Measurements from ENCODE around the gene HS3ST3B1.

DNA sequence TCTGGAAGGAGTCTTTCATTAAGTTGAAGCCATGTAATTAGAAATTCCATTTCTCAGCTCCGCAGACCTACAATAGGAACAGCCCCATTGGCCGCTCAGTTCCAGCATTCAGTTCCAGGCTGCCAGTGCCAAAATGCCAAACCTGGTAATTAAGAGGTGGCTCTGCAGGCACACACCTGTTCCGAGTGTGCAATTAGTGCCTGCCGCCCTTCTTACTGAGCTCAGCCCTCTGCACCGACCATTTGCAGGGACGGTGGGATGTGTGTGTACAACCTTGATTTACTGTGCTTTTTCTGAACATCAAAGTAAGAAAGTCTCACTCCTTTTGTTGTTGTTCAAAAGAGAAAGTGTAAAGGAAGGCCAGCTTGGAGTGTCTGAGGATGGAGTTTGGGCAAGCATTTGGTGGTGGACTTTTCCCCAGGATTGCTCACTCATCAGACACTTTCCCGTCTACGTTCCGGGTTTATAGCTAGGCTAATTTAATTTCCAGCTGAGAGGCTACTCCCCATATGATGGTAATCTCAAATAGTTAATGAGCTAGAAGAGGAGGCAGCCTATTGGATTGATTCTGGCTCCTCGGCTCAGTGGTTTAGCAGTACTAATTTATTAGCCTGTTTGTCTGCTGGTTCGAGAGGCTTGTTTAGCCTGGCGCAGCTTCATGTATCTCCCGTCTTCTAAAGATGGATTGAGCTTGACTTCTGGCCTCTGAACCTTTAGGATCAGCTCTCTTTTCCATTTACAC, 20.0 kb downstream of the HS3ST3B1 start:
- TF ChIP-seq, protein P1, sequence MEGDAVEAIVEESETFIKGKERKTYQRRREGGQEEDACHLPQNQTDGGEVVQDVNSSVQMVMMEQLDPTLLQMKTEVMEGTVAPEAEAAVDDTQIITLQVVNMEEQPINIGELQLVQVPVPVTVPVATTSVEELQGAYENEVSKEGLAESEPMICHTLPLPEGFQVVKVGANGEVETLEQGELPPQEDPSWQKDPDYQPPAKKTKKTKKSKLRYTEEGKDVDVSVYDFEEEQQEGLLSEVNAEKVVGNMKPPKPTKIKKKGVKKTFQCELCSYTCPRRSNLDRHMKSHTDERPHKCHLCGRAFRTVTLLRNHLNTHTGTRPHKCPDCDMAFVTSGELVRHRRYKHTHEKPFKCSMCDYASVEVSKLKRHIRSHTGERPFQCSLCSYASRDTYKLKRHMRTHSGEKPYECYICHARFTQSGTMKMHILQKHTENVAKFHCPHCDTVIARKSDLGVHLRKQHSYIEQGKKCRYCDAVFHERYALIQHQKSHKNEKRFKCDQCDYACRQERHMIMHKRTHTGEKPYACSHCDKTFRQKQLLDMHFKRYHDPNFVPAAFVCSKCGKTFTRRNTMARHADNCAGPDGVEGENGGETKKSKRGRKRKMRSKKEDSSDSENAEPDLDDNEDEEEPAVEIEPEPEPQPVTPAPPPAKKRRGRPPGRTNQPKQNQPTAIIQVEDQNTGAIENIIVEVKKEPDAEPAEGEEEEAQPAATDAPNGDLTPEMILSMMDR (IDR thresholded peaks at IDR 0.05) = no peak
- TF ChIP-seq POLR2A (IDR thresholded peaks at IDR 0.05) = no peak

All from breast epithelium (tissue), 3 donors.